ENCODE measurements around the gene MAGEA8.
"Not testable (repeated sequence)": the region's sequence is repeated elsewhere in the genome, so short reads cannot be mapped to it uniquely, and the experiment has no call there.

Gene MAGEA8

GRCh38 chrX:149929400-149929799 lies 48.4 kb downstream of the MAGEA8 start, which contains the start of gene HSFX4:
Gene HSFX4, plus strand, starts transcription at chrX:149929573. Its CDS starts 72 bp downstream, at chrX:149929645.
- DNase-seq (ENCODE audit: extremely low read depth, low read depth): not testable (repeated sequence)

- DNase-seq (ENCODE audit: extremely low read depth, low read depth): not testable (repeated sequence)
Measured at GRCh38 chrX:149931355-149931754, 50.4 kb downstream of the MAGEA8 start.

- not testable (repeated sequence) for DNase-seq (ENCODE audit: extremely low read depth, low read depth)
Measured at GRCh38 chrX:149932150-149932549, 51.2 kb downstream of the MAGEA8 start.

GRCh38 chrX:149932970-149933369 lies 52.0 kb downstream of the MAGEA8 start:
- DNase-seq (ENCODE audit: extremely low read depth, low read depth): not testable (repeated sequence)

- not testable (repeated sequence) for DNase-seq (ENCODE audit: extremely low read depth, low read depth)
Measured at GRCh38 chrX:149933547-149933946, 52.6 kb downstream of the MAGEA8 start.

Measured in AG09319 (cell line).